ENCODE data around the gene MED4. TPM values are rescaled to one million over a fixed set of nuclear protein-coding genes. Genes with fewer than 3 reads are reported as not detected.

MED4 gene
- total RNA-seq, 1 experiment from 2014 or later = 46.9 TPM

DNA sequence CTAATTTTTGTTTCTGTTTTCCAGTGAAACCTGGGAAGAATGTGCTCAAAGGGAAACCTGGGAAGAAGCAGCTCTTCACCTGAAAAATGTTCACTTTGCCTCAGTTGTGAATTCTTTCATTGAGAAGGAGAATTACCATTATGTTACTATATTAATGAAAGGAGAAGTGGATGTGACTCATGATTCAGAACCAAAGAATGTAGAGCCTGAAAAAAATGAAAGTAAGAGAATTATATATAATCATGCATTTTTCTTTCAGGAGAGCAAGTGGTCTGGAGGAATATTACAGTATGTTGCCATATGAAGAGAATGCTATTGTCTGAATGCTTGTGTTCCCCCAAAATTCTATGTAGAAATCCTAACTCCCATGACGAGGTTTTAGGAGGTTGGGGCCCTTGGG, 54.0 kb downstream of the MED4 start:
- POLR2A ChIA-PET = no interaction called here
- TF ChIP-seq CEBPB (IDR thresholded peaks at IDR 0.05; ENCODE audit: low read depth) (no peak), ELF1 (IDR thresholded peaks at IDR 0.05; ENCODE audit: borderline replicate concordance, low read depth) (no peak), POLR2A (IDR thresholded peaks at IDR 0.05; ENCODE audit: borderline replicate concordance, extremely low read depth, insufficient read depth, insufficient read length) (no peak), ATF3 (IDR thresholded peaks at IDR 0.05) (no peak), EZH2phosphoT487 (IDR thresholded peaks at IDR 0.05; ENCODE audit: borderline replicate concordance) (no peak), EGR1 (IDR thresholded peaks at IDR 0.05; ENCODE audit: low read depth) (no peak), REST (IDR thresholded peaks at IDR 0.05; ENCODE audit: low read depth) (no peak), CBX3 (IDR thresholded peaks at IDR 0.05; ENCODE audit: low read depth) (no peak), SIN3A (IDR thresholded peaks at IDR 0.05; ENCODE audit: low read depth) (no peak), TCF7L2 (IDR thresholded peaks at IDR 0.05; ENCODE audit: borderline replicate concordance, extremely low read depth, insufficient read depth, insufficient read length) (no peak), JUND (IDR thresholded peaks at IDR 0.05) (no peak), ZFX (IDR thresholded peaks at IDR 0.05) (no peak), ZNF274 (IDR thresholded peaks at IDR 0.05; ENCODE audit: low read depth, low read length) (no peak), YY1 (IDR thresholded peaks at IDR 0.05; ENCODE audit: extremely low read depth, insufficient replicate concordance, low read depth, low read length) (no peak), SRF (IDR thresholded peaks at IDR 0.05; ENCODE audit: low read depth) (no peak)
- TF ChIP-seq, protein P1, sequence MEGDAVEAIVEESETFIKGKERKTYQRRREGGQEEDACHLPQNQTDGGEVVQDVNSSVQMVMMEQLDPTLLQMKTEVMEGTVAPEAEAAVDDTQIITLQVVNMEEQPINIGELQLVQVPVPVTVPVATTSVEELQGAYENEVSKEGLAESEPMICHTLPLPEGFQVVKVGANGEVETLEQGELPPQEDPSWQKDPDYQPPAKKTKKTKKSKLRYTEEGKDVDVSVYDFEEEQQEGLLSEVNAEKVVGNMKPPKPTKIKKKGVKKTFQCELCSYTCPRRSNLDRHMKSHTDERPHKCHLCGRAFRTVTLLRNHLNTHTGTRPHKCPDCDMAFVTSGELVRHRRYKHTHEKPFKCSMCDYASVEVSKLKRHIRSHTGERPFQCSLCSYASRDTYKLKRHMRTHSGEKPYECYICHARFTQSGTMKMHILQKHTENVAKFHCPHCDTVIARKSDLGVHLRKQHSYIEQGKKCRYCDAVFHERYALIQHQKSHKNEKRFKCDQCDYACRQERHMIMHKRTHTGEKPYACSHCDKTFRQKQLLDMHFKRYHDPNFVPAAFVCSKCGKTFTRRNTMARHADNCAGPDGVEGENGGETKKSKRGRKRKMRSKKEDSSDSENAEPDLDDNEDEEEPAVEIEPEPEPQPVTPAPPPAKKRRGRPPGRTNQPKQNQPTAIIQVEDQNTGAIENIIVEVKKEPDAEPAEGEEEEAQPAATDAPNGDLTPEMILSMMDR (IDR thresholded peaks at IDR 0.05 in 2 of 3, conservative IDR thresholded peaks at IDR 0.05 in 1 of 3; ENCODE audit: borderline replicate concordance in 1 of 3, insufficient read depth in 1 of 3, low read depth in 2 of 3, low read length in 2 of 3) = no peak
- Histone ChIP-seq H3K36me3 (ENCODE audit: control insufficient read depth in 1 of 2, insufficient read depth in 2 of 2, low read length in 2 of 2) (peaks cover 10 to 19% of the 10 kb centered on the region in 2 experiments; a peak in 3 of 4 replicates), H3K9me2 (ENCODE audit: insufficient read depth) (no peaks in the 10 kb centered on the region), H2AFZ (ENCODE audit: low read depth, low read length, poor library complexity, severe bottlenecking) (no peak overlapping the region), H3K79me2 (ENCODE audit: insufficient read depth, low read length) (peaks cover 34% of the 10 kb centered on the region), H3K4me3 (replicated peaks in 1 of 2; ENCODE audit: low read depth in 1 of 2, low read length in 2 of 2) (no peak overlapping the region), H4K20me1 (ENCODE audit: insufficient read depth) (no peaks in the 10 kb centered on the region), H3K9ac (ENCODE audit: low read length) (no peak overlapping the region), H3K4me1 (ENCODE audit: control insufficient read depth in 1 of 2, insufficient read depth in 2 of 2, low read length in 2 of 2) (peaks cover 15 to 28% of the 10 kb centered on the region in 2 experiments), H3K27ac (ENCODE audit: low read depth, low read length) (no peak overlapping the region), H3K4me2 (ENCODE audit: low read length) (no peak overlapping the region), H3K27me3 (ENCODE audit: insufficient read depth, low read length) (no peaks in the 10 kb centered on the region), H3K9me3 (ENCODE audit: control insufficient read depth in 1 of 2, insufficient read depth in 1 of 2, low read depth in 1 of 2, low read length in 2 of 2) (no peaks in the 10 kb centered on the region)
- RAD21 ChIA-PET (ENCODE audit: low non-redundant PET in 1 of 2, low total read pairs in 2 of 2, uncharacterized antibody in 2 of 2, unreplicated experiment in 2 of 2) = no interaction called here
- DNase-seq (ENCODE audit: low read depth, low spot score) = no peak
- CTCF ChIA-PET = no interaction called here
- ATAC-seq = no peak
- intact Hi-C loops (cut with micrococcal nuclease) = no loop called here
- no TSS peak for BruUV-seq (replicated peaks)

All from HCT116 (cell line).